ENCODE results near the gene CBR3. TPM values are rescaled to one million over a fixed set of nuclear protein-coding genes. Genes with fewer than 3 reads are reported as not detected.
A peak's percentile ranks its signal among the peaks of the same experiment; 100 is the strongest.

CBR3 gene
- total and polyA plus RNA-seq, 9 of the 15 experiments (the other 6 are each of a cell fraction or from before 2014, with no cell fraction given) = not detected

DNA sequence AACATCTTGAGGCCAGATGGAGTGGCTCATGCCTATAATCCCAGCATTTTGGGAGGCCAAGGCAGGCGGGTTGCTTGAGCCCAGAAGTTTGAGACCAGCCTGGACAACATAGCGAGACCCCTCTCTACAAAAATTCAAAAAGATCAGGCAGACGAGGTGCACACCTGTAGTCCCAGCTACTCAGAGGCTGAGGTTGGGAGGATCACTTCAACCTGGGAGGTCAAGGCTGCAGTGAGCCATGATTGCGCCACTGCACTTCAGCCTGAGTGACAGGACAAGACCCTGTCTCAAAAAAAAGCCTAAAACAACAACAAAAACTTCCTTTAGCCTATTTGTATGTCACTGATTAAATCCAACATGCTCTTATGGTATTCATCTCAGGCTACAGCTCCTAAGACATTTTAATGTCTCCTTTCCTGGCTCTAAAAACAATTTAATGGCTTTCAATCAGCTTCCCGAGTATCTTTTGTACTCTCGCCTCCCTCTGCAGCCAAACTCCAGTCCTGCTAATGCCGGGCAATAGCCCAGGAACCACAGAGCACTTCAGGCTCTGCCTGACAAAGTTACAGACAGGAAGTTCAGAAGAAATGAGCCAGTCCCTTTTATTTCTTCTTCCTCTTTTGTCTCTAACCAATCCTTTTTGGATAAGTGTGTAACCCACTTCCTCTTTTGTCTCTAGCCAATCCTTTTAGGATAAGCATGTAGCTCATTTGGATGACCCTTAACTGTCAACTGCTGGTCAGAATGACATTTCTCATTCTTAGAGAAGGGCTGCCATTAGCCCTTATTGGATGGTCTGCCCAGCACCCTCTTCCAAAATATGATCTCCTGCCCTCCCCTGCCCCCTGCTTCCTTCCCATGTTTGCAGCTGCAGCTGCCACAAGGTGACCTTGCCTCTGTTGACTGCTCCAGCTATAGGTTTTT is 15.2 kb downstream of the CBR3 start (continued):
- TF ChIP-seq, protein P1, sequence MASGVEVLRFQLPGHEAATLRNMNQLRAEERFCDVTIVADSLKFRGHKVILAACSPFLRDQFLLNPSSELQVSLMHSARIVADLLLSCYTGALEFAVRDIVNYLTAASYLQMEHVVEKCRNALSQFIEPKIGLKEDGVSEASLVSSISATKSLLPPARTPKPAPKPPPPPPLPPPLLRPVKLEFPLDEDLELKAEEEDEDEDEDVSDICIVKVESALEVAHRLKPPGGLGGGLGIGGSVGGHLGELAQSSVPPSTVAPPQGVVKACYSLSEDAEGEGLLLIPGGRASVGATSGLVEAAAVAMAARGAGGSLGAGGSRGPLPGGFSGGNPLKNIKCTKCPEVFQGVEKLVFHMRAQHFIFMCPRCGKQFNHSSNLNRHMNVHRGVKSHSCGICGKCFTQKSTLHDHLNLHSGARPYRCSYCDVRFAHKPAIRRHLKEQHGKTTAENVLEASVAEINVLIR (CRISPR knock-in tag; IDR thresholded peaks at IDR 0.05) = no peak
- TF ChIP-seq ZNF12 (CRISPR knock-in tag; IDR thresholded peaks at IDR 0.05) (no peak), NCOA2 (IDR thresholded peaks at IDR 0.05; ENCODE audit: partially characterized antibody in 2 of 2) (no peak), PURB (CRISPR knock-in tag; IDR thresholded peaks at IDR 0.05; ENCODE audit: low read depth) (no peak), GATAD2A (IDR thresholded peaks at IDR 0.05) (no peak), NFYB (IDR thresholded peaks at IDR 0.05; ENCODE audit: extremely low read depth, insufficient read length) (no peak), ZFX (CRISPR knock-in tag; IDR thresholded peaks at IDR 0.05) (no peak), KLF1 (tag; IDR thresholded peaks at IDR 0.05) (no peak), HMG20A (CRISPR knock-in tag; conservative IDR thresholded peaks at IDR 0.05) (no peak), ZNF232 (CRISPR knock-in tag; IDR thresholded peaks at IDR 0.05) (no peak), FOSL1 (tag; conservative IDR thresholded peaks at IDR 0.05) (peak; percentile 25; the same call in 1 of the 2 replicates), KDM2B (CRISPR knock-in tag; IDR thresholded peaks at IDR 0.05) (no peak), ARID2 (IDR thresholded peaks at IDR 0.05) (no peak), TEAD2 (tag; IDR thresholded peaks at IDR 0.05) (no peak), BACH1 (tag; IDR thresholded peaks at IDR 0.05) (0 out of 2 replicates have a peak, but pooled peaks have one; percentile 50), YBX1 (IDR thresholded peaks at IDR 0.05) (no peak), CBX1 (IDR thresholded peaks at IDR 0.05; ENCODE audit: low read depth) (0 out of 2 replicates have a peak, but pooled peaks have one; percentile 23), KDM5B (IDR thresholded peaks at IDR 0.05; ENCODE audit: insufficient replicate concordance, low read depth, low read length) (peak; percentile 64), ZNF41 (CRISPR knock-in tag; conservative IDR thresholded peaks at IDR 0.05) (no peak), HEY1 (CRISPR knock-in tag; IDR thresholded peaks at IDR 0.05; ENCODE audit: borderline replicate concordance) (no peak), ZNF175 (CRISPR knock-in tag; IDR thresholded peaks at IDR 0.05; ENCODE audit: low read depth) (peak; percentile 65; the same call in 1 of the 2 replicates)
- TF ChIP-seq, protein P2, sequence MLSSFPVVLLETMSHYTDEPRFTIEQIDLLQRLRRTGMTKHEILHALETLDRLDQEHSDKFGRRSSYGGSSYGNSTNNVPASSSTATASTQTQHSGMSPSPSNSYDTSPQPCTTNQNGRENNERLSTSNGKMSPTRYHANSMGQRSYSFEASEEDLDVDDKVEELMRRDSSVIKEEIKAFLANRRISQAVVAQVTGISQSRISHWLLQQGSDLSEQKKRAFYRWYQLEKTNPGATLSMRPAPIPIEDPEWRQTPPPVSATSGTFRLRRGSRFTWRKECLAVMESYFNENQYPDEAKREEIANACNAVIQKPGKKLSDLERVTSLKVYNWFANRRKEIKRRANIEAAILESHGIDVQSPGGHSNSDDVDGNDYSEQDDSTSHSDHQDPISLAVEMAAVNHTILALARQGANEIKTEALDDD (IDR thresholded peaks at IDR 0.05) = peak; percentile 70; the same call in 1 of the 2 replicates
- TF ChIP-seq, protein P3, sequence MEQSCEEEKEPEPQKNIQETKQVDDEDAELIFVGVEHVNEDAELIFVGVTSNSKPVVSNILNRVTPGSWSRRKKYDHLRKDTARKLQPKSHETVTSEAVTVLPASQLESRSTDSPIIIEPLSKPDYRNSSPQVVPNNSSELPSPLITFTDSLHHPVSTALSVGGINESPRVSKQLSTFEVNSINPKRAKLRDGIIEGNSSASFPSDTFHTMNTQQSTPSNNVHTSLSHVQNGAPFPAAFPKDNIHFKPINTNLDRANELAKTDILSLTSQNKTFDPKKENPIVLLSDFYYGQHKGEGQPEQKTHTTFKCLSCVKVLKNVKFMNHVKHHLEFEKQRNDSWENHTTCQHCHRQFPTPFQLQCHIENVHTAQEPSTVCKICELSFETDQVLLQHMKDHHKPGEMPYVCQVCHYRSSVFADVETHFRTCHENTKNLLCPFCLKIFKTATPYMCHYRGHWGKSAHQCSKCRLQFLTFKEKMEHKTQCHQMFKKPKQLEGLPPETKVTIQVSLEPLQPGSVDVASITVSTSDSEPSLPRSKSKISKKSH (CRISPR knock-in tag; IDR thresholded peaks at IDR 0.05) = no peak
- TF ChIP-seq, protein P4, sequence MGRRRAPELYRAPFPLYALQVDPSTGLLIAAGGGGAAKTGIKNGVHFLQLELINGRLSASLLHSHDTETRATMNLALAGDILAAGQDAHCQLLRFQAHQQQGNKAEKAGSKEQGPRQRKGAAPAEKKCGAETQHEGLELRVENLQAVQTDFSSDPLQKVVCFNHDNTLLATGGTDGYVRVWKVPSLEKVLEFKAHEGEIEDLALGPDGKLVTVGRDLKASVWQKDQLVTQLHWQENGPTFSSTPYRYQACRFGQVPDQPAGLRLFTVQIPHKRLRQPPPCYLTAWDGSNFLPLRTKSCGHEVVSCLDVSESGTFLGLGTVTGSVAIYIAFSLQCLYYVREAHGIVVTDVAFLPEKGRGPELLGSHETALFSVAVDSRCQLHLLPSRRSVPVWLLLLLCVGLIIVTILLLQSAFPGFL (CRISPR knock-in tag; IDR thresholded peaks at IDR 0.05) = no peak

Measured in K562 (cell line).